Spleen (tissue), 7 donors: ENCODE results near the gene GLRX3.

Source experiments
- CTCF ChIP-seq, 11 experiments: fragments of 200-600 bp in 7 of 11; fragments of 450-650 bp in 4 of 11; sonication (generic) in 4 of 11; IDR thresholded peaks in 8 of 11; conservative IDR thresholded peaks in 3 of 11; 1 replicate in 7 of 11; 2 replicates in 4 of 11; pipeline versions ENCODE4 v1.4.0 to v1.8.0; 2016 to 2021; ENCODE audit warnings: antibody characterized with exemption in 11 of 11, inconsistent platforms in 4 of 11, mild to moderate bottlenecking in 1 of 11
- POLR2A ChIP-seq, 3 donors: fragments of 450-650 bp; IDR thresholded peaks; one replicate each; pipeline ENCODE4 v1.5.1; 2017; ENCODE audit warnings: antibody characterized with exemption in 3 of 3, mild to moderate bottlenecking in 1 of 3
- POLR2AphosphoS5 ChIP-seq, 3 donors: sonication (generic); formaldehyde crosslinking; IDR thresholded peaks; one replicate each; pipeline ENCODE4 v1.5.1; 2017; ENCODE audit warnings: antibody characterized with exemption in 3 of 3
- donor health status: DM: no; HTN: no; CAD: no; lungs with moderate emphysema.
- donor health status: DM: no; HTN: no; CAD: no.
- donor health status: DM: no; HTN: no; CAD: no.

GRCh38 chr10:130111852-130112180 lies 24.4 kb upstream of the GLRX3 start:
- TF ChIP-seq POLR2AphosphoS5 (IDR thresholded peaks at IDR 0.05): no peak
- no peak for TF ChIP-seq CTCF (IDR thresholded peaks at IDR 0.05 in 8 of 11, conservative IDR thresholded peaks at IDR 0.05 in 3 of 11)
- no peak for TF ChIP-seq POLR2A (IDR thresholded peaks at IDR 0.05)
